ENCODE results near the gene C2orf76. TPM values are rescaled to one million over a fixed set of nuclear protein-coding genes. Genes with fewer than 3 reads are reported as not detected.

C2orf76 gene
- total and polyA plus RNA-seq, 2 experiments from 2014 or later = 5.8 to 21.6 TPM

DNA sequence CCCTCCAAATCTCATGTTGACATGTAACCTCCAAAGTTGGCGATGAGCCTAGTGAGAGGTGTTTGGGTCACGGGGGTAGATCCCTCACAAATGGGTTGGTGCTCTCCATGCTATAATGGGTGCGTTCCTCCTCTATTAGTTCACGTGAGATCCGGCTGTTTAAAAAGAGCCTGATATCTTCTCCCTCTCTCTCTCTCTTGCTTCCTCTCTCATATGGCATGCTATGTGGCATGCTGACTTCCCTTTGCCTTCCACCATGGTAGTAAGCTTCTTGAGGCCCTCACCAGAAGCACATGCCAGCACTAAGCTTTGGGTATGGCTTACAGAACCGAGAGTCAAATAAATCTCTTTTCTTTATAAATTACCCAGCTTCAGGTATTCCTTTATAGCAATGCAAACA, 39.2 kb downstream of the C2orf76 start:
- H3K4me1 Mint-ChIP-seq = no peaks in the 10 kb centered on the region
- Histone ChIP-seq H3F3A (replicated peaks; ENCODE audit: low read depth) (no peaks in the 10 kb centered on the region), H2AFZ (no peak overlapping the region), H3K4me3 (no peak overlapping the region), H4K20me1 (replicated peaks; ENCODE audit: insufficient read depth) (no peaks in the 10 kb centered on the region), H3K27ac (ENCODE audit: low read depth) (no peak overlapping the region), H3K9me2 (ENCODE audit: insufficient read depth) (no peaks in the 10 kb centered on the region), H3K36me3 (ENCODE audit: insufficient read depth) (no peaks in the 10 kb centered on the region), H3K27me3 (ENCODE audit: insufficient read depth) (no peaks in the 10 kb centered on the region), H3K79me2 (replicated peaks; ENCODE audit: insufficient read depth) (no peaks in the 10 kb centered on the region), H3K4me2 (no peak overlapping the region), H3K4me1 (ENCODE audit: insufficient read depth) (no peaks in the 10 kb centered on the region)
- no peaks in the 10 kb centered on the region for H3K36me3 Mint-ChIP-seq (ENCODE audit: low read depth)
- H3K4me3 Mint-ChIP-seq = no peak overlapping the region
- ATAC-seq (no peak), DNase-seq (ENCODE audit: low spot score) (no peak)
- peaks cover 3% of the 10 kb centered on the region for H3K27me3 Mint-ChIP-seq (ENCODE audit: insufficient read depth, low read depth, poor library complexity)
- H3K9me3 Mint-ChIP-seq = no peaks in the 10 kb centered on the region
- TF ChIP-seq ZNF331 (CRISPR knock-in tag; IDR thresholded peaks at IDR 0.05; ENCODE audit: low read depth) (no peak), JUNB (IDR thresholded peaks at IDR 0.05; ENCODE audit: unreplicated experiment) (no peak)
- no peak overlapping the region for H3K27ac Mint-ChIP-seq

GRCh38 chr2:119326938-119327337, 39.7 kb downstream of the C2orf76 start:
- Mint-ChIP-seq H3K4me1 (no peaks in the 10 kb centered on the region), H3K36me3 (ENCODE audit: low read depth) (no peaks in the 10 kb centered on the region), H3K27me3 (ENCODE audit: insufficient read depth, low read depth, poor library complexity) (peaks cover 3% of the 10 kb centered on the region), H3K27ac (no peak overlapping the region), H3K9me3 (no peaks in the 10 kb centered on the region), H3K4me3 (no peak overlapping the region)
- H2AFZ ChIP-seq = no peak overlapping the region
- no peaks in the 10 kb centered on the region for H3K9me2 ChIP-seq (ENCODE audit: insufficient read depth)
- no peaks in the 10 kb centered on the region for H3K27me3 ChIP-seq (ENCODE audit: insufficient read depth)
- H3K36me3 ChIP-seq (ENCODE audit: insufficient read depth) = no peaks in the 10 kb centered on the region
- DNase-seq (ENCODE audit: low spot score) (no peak), ATAC-seq (no peak)
- H4K20me1 ChIP-seq (replicated peaks; ENCODE audit: insufficient read depth) = no peaks in the 10 kb centered on the region
- no peak overlapping the region for H3K4me2 ChIP-seq
- H3K4me1 ChIP-seq (ENCODE audit: insufficient read depth) = no peaks in the 10 kb centered on the region
- H3F3A ChIP-seq (replicated peaks; ENCODE audit: low read depth) = no peaks in the 10 kb centered on the region
- H3K4me3 ChIP-seq = no peak overlapping the region
- TF ChIP-seq, protein P1, sequence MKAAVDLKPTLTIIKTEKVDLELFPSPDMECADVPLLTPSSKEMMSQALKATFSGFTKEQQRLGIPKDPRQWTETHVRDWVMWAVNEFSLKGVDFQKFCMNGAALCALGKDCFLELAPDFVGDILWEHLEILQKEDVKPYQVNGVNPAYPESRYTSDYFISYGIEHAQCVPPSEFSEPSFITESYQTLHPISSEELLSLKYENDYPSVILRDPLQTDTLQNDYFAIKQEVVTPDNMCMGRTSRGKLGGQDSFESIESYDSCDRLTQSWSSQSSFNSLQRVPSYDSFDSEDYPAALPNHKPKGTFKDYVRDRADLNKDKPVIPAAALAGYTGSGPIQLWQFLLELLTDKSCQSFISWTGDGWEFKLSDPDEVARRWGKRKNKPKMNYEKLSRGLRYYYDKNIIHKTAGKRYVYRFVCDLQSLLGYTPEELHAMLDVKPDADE (IDR thresholded peaks at IDR 0.05) = no peak
- TF ChIP-seq, protein P2, sequence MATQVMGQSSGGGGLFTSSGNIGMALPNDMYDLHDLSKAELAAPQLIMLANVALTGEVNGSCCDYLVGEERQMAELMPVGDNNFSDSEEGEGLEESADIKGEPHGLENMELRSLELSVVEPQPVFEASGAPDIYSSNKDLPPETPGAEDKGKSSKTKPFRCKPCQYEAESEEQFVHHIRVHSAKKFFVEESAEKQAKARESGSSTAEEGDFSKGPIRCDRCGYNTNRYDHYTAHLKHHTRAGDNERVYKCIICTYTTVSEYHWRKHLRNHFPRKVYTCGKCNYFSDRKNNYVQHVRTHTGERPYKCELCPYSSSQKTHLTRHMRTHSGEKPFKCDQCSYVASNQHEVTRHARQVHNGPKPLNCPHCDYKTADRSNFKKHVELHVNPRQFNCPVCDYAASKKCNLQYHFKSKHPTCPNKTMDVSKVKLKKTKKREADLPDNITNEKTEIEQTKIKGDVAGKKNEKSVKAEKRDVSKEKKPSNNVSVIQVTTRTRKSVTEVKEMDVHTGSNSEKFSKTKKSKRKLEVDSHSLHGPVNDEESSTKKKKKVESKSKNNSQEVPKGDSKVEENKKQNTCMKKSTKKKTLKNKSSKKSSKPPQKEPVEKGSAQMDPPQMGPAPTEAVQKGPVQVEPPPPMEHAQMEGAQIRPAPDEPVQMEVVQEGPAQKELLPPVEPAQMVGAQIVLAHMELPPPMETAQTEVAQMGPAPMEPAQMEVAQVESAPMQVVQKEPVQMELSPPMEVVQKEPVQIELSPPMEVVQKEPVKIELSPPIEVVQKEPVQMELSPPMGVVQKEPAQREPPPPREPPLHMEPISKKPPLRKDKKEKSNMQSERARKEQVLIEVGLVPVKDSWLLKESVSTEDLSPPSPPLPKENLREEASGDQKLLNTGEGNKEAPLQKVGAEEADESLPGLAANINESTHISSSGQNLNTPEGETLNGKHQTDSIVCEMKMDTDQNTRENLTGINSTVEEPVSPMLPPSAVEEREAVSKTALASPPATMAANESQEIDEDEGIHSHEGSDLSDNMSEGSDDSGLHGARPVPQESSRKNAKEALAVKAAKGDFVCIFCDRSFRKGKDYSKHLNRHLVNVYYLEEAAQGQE (IDR thresholded peaks at IDR 0.05; ENCODE audit: unreplicated experiment) = no peak
- H3K79me2 ChIP-seq (replicated peaks; ENCODE audit: insufficient read depth) = no peaks in the 10 kb centered on the region
- H3K27ac ChIP-seq (ENCODE audit: low read depth) = no peak overlapping the region

GRCh38 chr2:119324685-119325270, 41.9 kb downstream of the C2orf76 start:
- H3K4me1 Mint-ChIP-seq = no peaks in the 10 kb centered on the region
- H3K27me3 ChIP-seq (ENCODE audit: insufficient read depth) = no peaks in the 10 kb centered on the region
- H3K4me3 ChIP-seq = no peak overlapping the region
- no peak overlapping the region for H3K27ac Mint-ChIP-seq
- no peak for TF ChIP-seq JUNB (IDR thresholded peaks at IDR 0.05; ENCODE audit: unreplicated experiment)
- TF ChIP-seq, protein P1 (IDR thresholded peaks at IDR 0.05) = no peak
- no peak for DNase-seq (ENCODE audit: low spot score)
- no peak overlapping the region for H3K4me2 ChIP-seq
- H3K79me2 ChIP-seq (replicated peaks; ENCODE audit: insufficient read depth) = no peaks in the 10 kb centered on the region
- H3K4me3 Mint-ChIP-seq = no peak overlapping the region
- H2AFZ ChIP-seq = no peak overlapping the region
- no peaks in the 10 kb centered on the region for H3K9me3 Mint-ChIP-seq
- H3K36me3 ChIP-seq (ENCODE audit: insufficient read depth) = no peaks in the 10 kb centered on the region
- no peaks in the 10 kb centered on the region for H3K4me1 ChIP-seq (ENCODE audit: insufficient read depth)
- ATAC-seq = no peak
- no peaks in the 10 kb centered on the region for H3K36me3 Mint-ChIP-seq (ENCODE audit: low read depth)
- H3F3A ChIP-seq (replicated peaks; ENCODE audit: low read depth) = no peaks in the 10 kb centered on the region
- H3K27me3 Mint-ChIP-seq (ENCODE audit: insufficient read depth, low read depth, poor library complexity) = peaks cover 3% of the 10 kb centered on the region
- no peak overlapping the region for H3K27ac ChIP-seq (ENCODE audit: low read depth)
- H4K20me1 ChIP-seq (replicated peaks; ENCODE audit: insufficient read depth) = no peaks in the 10 kb centered on the region
- no peaks in the 10 kb centered on the region for H3K9me2 ChIP-seq (ENCODE audit: insufficient read depth)

Measured in GM23338 (cell line).